K562 (cell line): Measurements from ENCODE around the gene CDKN1C. TPM values are rescaled to one million over a fixed set of nuclear protein-coding genes. Genes with fewer than 3 reads are reported as not detected.

Experiments
- COPS2 ChIP-seq: fragments of 450-650 bp; conservative IDR thresholded peaks from 2 replicates; pipeline ENCODE4 v1.6.1; 2016; ENCODE audit warnings: mild to moderate bottlenecking, moderate library complexity
- ETV1 ChIP-seq: fragments of 450-650 bp; conservative IDR thresholded peaks from 2 replicates; pipeline ENCODE4 v1.6.1; 2016; ENCODE audit warnings: missing genetic modification characterization, control low read depth, low read depth, missing compliant biosample characterization
- GABPB1 ChIP-seq: sonication (generic); formaldehyde crosslinking; IDR thresholded peaks from 2 replicates; pipeline ENCODE4 v1.8.0; 2022; ENCODE audit warnings: mild to moderate bottlenecking, missing genetic modification reagents
- IFI16 ChIP-seq: fragments of 250-450 bp; sonication (Bioruptor Pico); IDR thresholded peaks from 2 replicates; pipeline ENCODE4 v2.1.2; 2022; ENCODE audit warnings: mild to moderate bottlenecking, inconsistent platforms
- JUND ChIP-seq, 2 experiments: IDR thresholded peaks; 2 replicates in 1 of 2; 3 replicates in 1 of 2; pipeline ENCODE4 v1.6.1; 2011; ENCODE audit warnings: borderline replicate concordance in 2 of 2, low read depth in 2 of 2, low read length in 2 of 2, improper control_type of control experiment in 1 of 2, missing biosample characterization in 1 of 2, missing genetic modification characterization in 1 of 2, missing genetic modification reagents in 1 of 2
- KDM1A ChIP-seq, 2 experiments: fragments of 450-650 bp; IDR thresholded peaks; 2 replicates each; pipeline ENCODE4 v1.6.1; 2016; ENCODE audit warnings: mild to moderate bottlenecking in 2 of 2
- KDM4B ChIP-seq, 2 experiments: fragments of 450-650 bp in 1 of 2; sonication (generic) in 1 of 2; IDR thresholded peaks; 2 replicates each; pipeline ENCODE4 v1.6.1; 2016 to 2017; ENCODE audit warnings: borderline replicate concordance in 2 of 2, antibody characterized with exemption in 1 of 2, low read depth in 1 of 2, mild to moderate bottlenecking in 1 of 2
- KDM5B ChIP-seq: fragments of 200-600 bp; sonication (generic); IDR thresholded peaks from 2 replicates; pipeline ENCODE4 v1.6.1; 2012; ENCODE audit warnings: low read depth, mild to moderate bottlenecking, moderate library complexity, low read length, control low read depth, inconsistent platforms; ENCODE audit not compliant: insufficient replicate concordance
- MAX ChIP-seq: sonication (generic); formaldehyde crosslinking; IDR thresholded peaks from 2 replicates; pipeline ENCODE4 v1.9.0; 2022; ENCODE audit warnings: mild to moderate bottlenecking, missing genetic modification reagents
- MTA2 ChIP-seq: fragments of 450-650 bp; IDR thresholded peaks from 2 replicates; pipeline ENCODE4 v1.6.1; 2016; ENCODE audit warnings: low read depth
- NR2C1 ChIP-seq, 2 experiments: fragments of 450-650 bp; IDR thresholded peaks; 2 replicates each; pipeline ENCODE4 v1.6.1; 2017; ENCODE audit warnings: mild to moderate bottlenecking in 2 of 2, antibody characterized with exemption in 1 of 2, inconsistent platforms in 1 of 2, missing compliant biosample characterization in 1 of 2, missing genetic modification characterization in 1 of 2
- POLR2A ChIP-seq: fragments of 450-650 bp; conservative IDR thresholded peaks from 2 replicates; pipeline ENCODE4 v1.6.1; 2016
- POLR2AphosphoS5 ChIP-seq: IDR thresholded peaks from 2 replicates; pipeline ENCODE4 v1.6.1; 2011; ENCODE audit warnings: mild to moderate bottlenecking, low read depth, low read length, moderate library complexity; ENCODE audit not compliant: control insufficient read depth, insufficient read depth
- RAD21 ChIP-seq, 2 experiments: fragments of 250-450 bp in 1 of 2; fragments of 450-650 bp in 1 of 2; sonication (Bioruptor Pico) in 1 of 2; formaldehyde crosslinking in 1 of 2; IDR thresholded peaks in 1 of 2; conservative IDR thresholded peaks in 1 of 2; 2 replicates each; pipeline versions ENCODE4 v1.4.0 to v1.8.0; 2020 to 2022; ENCODE audit warnings: mild to moderate bottlenecking in 2 of 2, moderate library complexity in 1 of 2
- SMARCA4 ChIP-seq: fragments of 450-650 bp; IDR thresholded peaks from 2 replicates; pipeline ENCODE4 v1.6.1; 2016
- TCF7 ChIP-seq: sonication (generic); IDR thresholded peaks from 2 replicates; pipeline ENCODE4 v1.6.1; 2016; ENCODE audit warnings: antibody characterized with exemption, borderline replicate concordance
- VEZF1 ChIP-seq: fragments of 200-800 bp; sonication (Bioruptor generic); IDR thresholded peaks from 2 replicates; pipeline ENCODE4 v1.6.1; 2017; ENCODE audit warnings: missing genetic modification characterization, missing compliant biosample characterization
- ZEB2 ChIP-seq: fragments of 450-650 bp; IDR thresholded peaks from 2 replicates; pipeline ENCODE4 v1.6.1; 2016
- ZNF232 ChIP-seq: sonication (generic); formaldehyde crosslinking; IDR thresholded peaks from 2 replicates; pipeline ENCODE4 v1.8.0; 2022; ENCODE audit warnings: mild to moderate bottlenecking, missing genetic modification reagents
- ZNF592 ChIP-seq: fragments of 450-650 bp; IDR thresholded peaks from 2 replicates; pipeline ENCODE4 v1.6.1; 2017; ENCODE audit warnings: antibody characterized with exemption, mild to moderate bottlenecking
- polyA plus RNA-seq, 8 experiments: library from polyadenylated mRNA; depleted of rRNA in 4 of 8; stranded (reverse) in 5 of 8; unstranded in 3 of 8; fragments of >200 nt; fragmentation: Nextera tagmentation in 2 of 8; fragmentation: Illumina TruSeq in 1 of 8; extraction: Ambion mirVana in 2 of 8; extraction: Trizol in 1 of 8; gene quantifications; 2 replicates each; pipeline versions ENCODE4 v1.2.1 to v1.2.3, GENCODE V29; 2011 to 2014; ENCODE audit warnings: inconsistent platforms in 1 of 8, missing spikeins in 1 of 8
- total RNA-seq, 7 experiments: library from RNA; depleted of rRNA in 6 of 7; stranded (reverse); fragments of >200 nt in 6 of 7; fragmentation: Illumina TruSeq in 2 of 7; extraction: Trizol in 2 of 7; gene quantifications; 2 replicates each; pipeline versions ENCODE4 v1.2.1 to v1.2.3, GENCODE V29; 2011 to 2021; ENCODE audit warnings: low replicate concordance in 1 of 7

CDKN1C gene
- total and polyA plus RNA-seq, 9 of the 15 experiments (the other 6 are each of a cell fraction or from before 2014, with no cell fraction given), result 2.8 to 21.1 (median 9.3) TPM

GRCh38 chr11:2890466-2891294 lies 5.1 kb upstream of the CDKN1C start (continued):
- TF ChIP-seq KDM4B (IDR thresholded peaks at IDR 0.05; ENCODE audit: borderline replicate concordance in 2 of 2, low read depth in 1 of 2) (peak in 1 of 2 experiments; percentile 79; a peak in 1 of 4 replicates), ZNF592 (peak; percentile 82), IFI16 (CRISPR knock-in tag) (no peak), VEZF1 (CRISPR knock-in tag) (peak; percentile 99), ZEB2 (0 out of 2 replicates have a peak, but pooled peaks have one; percentile 43), JUND (IDR thresholded peaks at IDR 0.05; ENCODE audit: borderline replicate concordance, low read depth, low read length) (0 out of 2 replicates have a peak, but pooled peaks have one; percentile 45), JUND (tag; IDR thresholded peaks at IDR 0.05; ENCODE audit: borderline replicate concordance, low read depth, low read length) (peak; percentile 68; the same call in 1 of the 3 replicates), SMARCA4 (peak; percentile 33), GABPB1 (CRISPR knock-in tag) (peak; percentile 73), TCF7 (0 out of 2 replicates have a peak, but pooled peaks have one; percentile 27), RAD21 (CRISPR knock-in tag; conservative IDR thresholded peaks at IDR 0.05 in 1 of 2, IDR thresholded peaks at IDR 0.05 in 1 of 2) (no peak), NR2C1 (IDR thresholded peaks at IDR 0.05) (no peak), NR2C1 (tag; IDR thresholded peaks at IDR 0.05) (no peak), ZNF232 (CRISPR knock-in tag) (0 out of 2 replicates have a peak, but pooled peaks have one; percentile 69), KDM5B (peak; percentile 54), ETV1 (tag) (0 out of 2 replicates have a peak, but pooled peaks have one; percentile 19), POLR2A (peak; percentile 73), KDM1A (IDR thresholded peaks at IDR 0.05) (peak; percentile 85 to 93; a peak in 3 of 4 replicates), POLR2AphosphoS5 (peak; percentile 58), MAX (CRISPR knock-in tag) (peak; percentile 98), COPS2 (no peak), MTA2 (no peak)
